ENCODE data around the gene YIF1A. TPM values are rescaled to one million over a fixed set of nuclear protein-coding genes. Genes with fewer than 3 reads are reported as not detected.

Gene YIF1A
- polyA plus RNA-seq, 1 of the 3 experiments (the other 2 are of a cell fraction), result 123 TPM

- TF ChIP-seq MAX (IDR thresholded peaks at IDR 0.05; ENCODE audit: low read depth) (0 out of 2 replicates have a peak, but pooled peaks have one; percentile 14), CHD2 (IDR thresholded peaks at IDR 0.05; ENCODE audit: low read length, partially characterized antibody) (peak; percentile 78), JUND (IDR thresholded peaks at IDR 0.05) (no peak; the same call in 1 of the 2 replicates), FOXJ3 (CRISPR knock-in tag; IDR thresholded peaks at IDR 0.05) (peak; percentile 67; the same call in 1 of the 2 replicates), TAF1 (IDR thresholded peaks at IDR 0.05; ENCODE audit: borderline replicate concordance, low read depth, low read length) (peak; percentile 18; the same call in 1 of the 2 replicates), MEF2A (IDR thresholded peaks at IDR 0.05; ENCODE audit: borderline replicate concordance, low read depth) (no peak)
Observed at GRCh38 chr11:66312549-66313320, 23.8 kb upstream of the YIF1A start (continued).

- DNase-seq, result peak; percentile 88
- H3K4me2 ChIP-seq, result peak overlapping the region; percentile 81
- H4K20me1 ChIP-seq (ENCODE audit: insufficient read depth), result no peaks in the 10 kb centered on the region
- H3K79me2 ChIP-seq (ENCODE audit: insufficient read depth), result no peaks in the 10 kb centered on the region
- H3K9ac ChIP-seq, result peak overlapping the region; percentile 68
- CTCF ChIA-PET, result interaction anchor here (0.6 to 12.4 kb wide), 35 partner anchors 10 to 426 kb away, joined by 3 to 280 read pairs (median 4); partner anchors contain the start of genes B4GAT1, BRMS1, CNIH2 and DPP3
- no peaks in the 10 kb centered on the region for H3K36me3 ChIP-seq (replicated peaks in 1 of 2; ENCODE audit: control insufficient read depth in 1 of 2, insufficient read depth in 2 of 2, low read length in 1 of 2)
- H3K4me3 ChIP-seq (ENCODE audit: low read depth in 2 of 2, low read length in 1 of 2), result peak overlapping the region; percentile 59 to 70
- 0% methylated on average over 18 of the region's 44 CpGs for WGBS (ENCODE audit: low lambda C conversion rate)
- no peaks in the 10 kb centered on the region for H3K27me3 ChIP-seq (ENCODE audit: insufficient read depth)
- no peaks in the 10 kb centered on the region for H3K9me3 ChIP-seq
- H3K4me1 ChIP-seq (ENCODE audit: control insufficient read depth in 1 of 2, insufficient read depth in 2 of 2, low read depth in 1 of 2, low read length in 1 of 2), result peaks cover 11 to 49% of the 10 kb centered on the region in 2 experiments; a peak in 2 of 4 replicates
- no peaks in the 10 kb centered on the region for H3K9me2 ChIP-seq
- peak overlapping the region; percentile 94 to 96 for H3K27ac ChIP-seq (ENCODE audit: low read depth in 2 of 2, low read length in 1 of 2)
- H3F3A ChIP-seq (replicated peaks; ENCODE audit: insufficient read depth), result peaks cover 15% of the 10 kb centered on the region
- POLR2A ChIA-PET, result interaction anchor here (0.6 to 3.1 kb wide), 17 partner anchors 10 to 194 kb away, joined by 3 to 33 read pairs (median 4); partner anchors contain the start of genes B4GAT1, BRMS1, RAB1B and RIN1
- H2AFZ ChIP-seq (ENCODE audit: low read depth), result peak overlapping the region; percentile 88
- TF ChIP-seq PBX3 (IDR thresholded peaks at IDR 0.05) (no peak), RXRA (IDR thresholded peaks at IDR 0.05; ENCODE audit: borderline replicate concordance, low read depth) (no peak; the same call in 1 of the 2 replicates), GABPA (IDR thresholded peaks at IDR 0.05; ENCODE audit: low read depth) (no peak), GATA2 (CRISPR knock-in tag; IDR thresholded peaks at IDR 0.05) (peak; percentile 37; the same call in 1 of the 2 replicates), NRF1 (IDR thresholded peaks at IDR 0.05; ENCODE audit: low read depth, low read length) (peak; percentile 26; the same call in 1 of the 2 replicates), USF2 (IDR thresholded peaks at IDR 0.05; ENCODE audit: borderline replicate concordance, low read depth, low read length) (no peak), YY1 (IDR thresholded peaks at IDR 0.05; ENCODE audit: low read depth) (no peak), TAF1 (IDR thresholded peaks at IDR 0.05; ENCODE audit: borderline replicate concordance, low read depth, low read length) (no peak), REST (IDR thresholded peaks at IDR 0.05; ENCODE audit: low read depth, low read length) (0 out of 2 replicates have a peak, but pooled peaks have one; percentile 5), EP300 (IDR thresholded peaks at IDR 0.05; ENCODE audit: borderline replicate concordance in 1 of 2, low read depth in 1 of 2, low read length in 1 of 2) (no peak), CTCF (IDR thresholded peaks at IDR 0.05) (peak; percentile 98), RCOR1 (IDR thresholded peaks at IDR 0.05; ENCODE audit: low read length) (no peak), TCF12 (IDR thresholded peaks at IDR 0.05) (no peak), ZBTB33 (IDR thresholded peaks at IDR 0.05; ENCODE audit: borderline replicate concordance, low read depth) (no peak)
Observed at GRCh38 chr11:66311965-66312548, 23.1 kb upstream of the YIF1A start.

Data from SK-N-SH (cell line).